ENCODE data around the gene PCDH19. TPM values are rescaled to one million over a fixed set of nuclear protein-coding genes. Genes with fewer than 3 reads are reported as not detected.

Gene PCDH19
- total RNA-seq, 1 donor from 2014 or later: 0.52 TPM

DNA sequence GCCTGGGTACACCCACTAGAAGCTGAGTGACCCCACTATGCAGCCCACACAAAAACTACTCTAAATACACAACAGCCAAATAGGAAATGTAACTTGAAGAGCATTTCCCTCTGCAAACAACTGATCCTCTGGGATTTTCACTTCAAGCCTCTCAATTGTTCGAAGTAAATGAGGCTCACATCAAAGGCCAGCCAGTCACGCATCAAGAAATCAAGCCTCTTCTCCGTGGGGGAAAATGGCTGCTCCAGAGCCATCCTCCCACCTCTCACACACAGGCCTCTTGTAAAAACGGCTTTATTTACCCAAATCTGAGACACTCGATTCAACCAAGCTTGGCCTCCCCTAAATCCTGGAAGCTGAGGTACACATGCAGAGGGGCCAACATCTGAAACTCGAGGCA is 14.3 kb downstream of the PCDH19 start:
- H3K4me3 ChIP-seq (ENCODE audit: low read depth, low read length): no peak overlapping the region
- no peak for DNase-seq (ENCODE audit: low read depth)
- TF ChIP-seq, protein P1, sequence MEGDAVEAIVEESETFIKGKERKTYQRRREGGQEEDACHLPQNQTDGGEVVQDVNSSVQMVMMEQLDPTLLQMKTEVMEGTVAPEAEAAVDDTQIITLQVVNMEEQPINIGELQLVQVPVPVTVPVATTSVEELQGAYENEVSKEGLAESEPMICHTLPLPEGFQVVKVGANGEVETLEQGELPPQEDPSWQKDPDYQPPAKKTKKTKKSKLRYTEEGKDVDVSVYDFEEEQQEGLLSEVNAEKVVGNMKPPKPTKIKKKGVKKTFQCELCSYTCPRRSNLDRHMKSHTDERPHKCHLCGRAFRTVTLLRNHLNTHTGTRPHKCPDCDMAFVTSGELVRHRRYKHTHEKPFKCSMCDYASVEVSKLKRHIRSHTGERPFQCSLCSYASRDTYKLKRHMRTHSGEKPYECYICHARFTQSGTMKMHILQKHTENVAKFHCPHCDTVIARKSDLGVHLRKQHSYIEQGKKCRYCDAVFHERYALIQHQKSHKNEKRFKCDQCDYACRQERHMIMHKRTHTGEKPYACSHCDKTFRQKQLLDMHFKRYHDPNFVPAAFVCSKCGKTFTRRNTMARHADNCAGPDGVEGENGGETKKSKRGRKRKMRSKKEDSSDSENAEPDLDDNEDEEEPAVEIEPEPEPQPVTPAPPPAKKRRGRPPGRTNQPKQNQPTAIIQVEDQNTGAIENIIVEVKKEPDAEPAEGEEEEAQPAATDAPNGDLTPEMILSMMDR (conservative IDR thresholded peaks at IDR 0.05; ENCODE audit: low read depth, low read length): no peak

- no peak overlapping the region for H3K4me3 ChIP-seq (ENCODE audit: low read depth, low read length)
- TF ChIP-seq, protein P1 (conservative IDR thresholded peaks at IDR 0.05; ENCODE audit: low read depth, low read length): no peak
- DNase-seq (ENCODE audit: low read depth): no peak
These were observed 28.5 kb downstream of the PCDH19 start for GRCh38 chrX:100381619-100382018.

- DNase-seq (ENCODE audit: low read depth): no peak
- TF ChIP-seq, protein P1 (conservative IDR thresholded peaks at IDR 0.05; ENCODE audit: low read depth, low read length): peak; percentile 56
- H3K4me3 ChIP-seq (ENCODE audit: low read depth, low read length): no peak overlapping the region
These were observed 30.6 kb downstream of the PCDH19 start for GRCh38 chrX:100379388-100379986.

GRCh38 chrX:100377826-100378225 is 32.2 kb downstream of the PCDH19 start:
- DNase-seq (ENCODE audit: low read depth): no peak
- no peak overlapping the region for H3K4me3 ChIP-seq (ENCODE audit: low read depth, low read length)
- TF ChIP-seq, protein P1 (conservative IDR thresholded peaks at IDR 0.05; ENCODE audit: low read depth, low read length): no peak

GRCh38 chrX:100376576-100376975 is 33.5 kb downstream of the PCDH19 start:
- no peak overlapping the region for H3K4me3 ChIP-seq (ENCODE audit: low read depth, low read length)
- TF ChIP-seq, protein P1 (conservative IDR thresholded peaks at IDR 0.05; ENCODE audit: low read depth, low read length): no peak
- DNase-seq (ENCODE audit: low read depth): no peak

DNA sequence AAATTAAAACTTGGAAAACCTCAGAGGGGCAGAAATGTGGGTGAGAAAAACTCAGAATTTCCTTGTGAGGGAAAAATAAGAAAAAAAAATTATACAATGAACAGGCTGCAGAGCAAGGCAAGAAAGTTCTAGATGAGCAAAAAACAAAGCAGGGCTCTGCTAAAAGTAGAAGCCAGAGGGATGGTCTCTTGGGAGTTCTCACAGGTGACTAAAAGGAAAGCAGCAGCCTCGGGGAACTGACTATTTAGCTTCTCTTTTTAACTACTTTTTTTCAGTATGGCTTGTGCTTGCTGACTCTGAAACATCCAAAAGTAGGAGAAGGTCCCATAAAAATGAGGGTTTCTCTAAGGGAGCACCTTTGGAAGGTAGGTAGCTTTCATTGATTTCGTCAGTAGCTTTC is 36.4 kb downstream of the PCDH19 start:
- no peak overlapping the region for H3K4me3 ChIP-seq (ENCODE audit: low read depth, low read length)
- TF ChIP-seq, protein P1 (conservative IDR thresholded peaks at IDR 0.05; ENCODE audit: low read depth, low read length): no peak
- no peak for DNase-seq (ENCODE audit: low read depth)

DNA sequence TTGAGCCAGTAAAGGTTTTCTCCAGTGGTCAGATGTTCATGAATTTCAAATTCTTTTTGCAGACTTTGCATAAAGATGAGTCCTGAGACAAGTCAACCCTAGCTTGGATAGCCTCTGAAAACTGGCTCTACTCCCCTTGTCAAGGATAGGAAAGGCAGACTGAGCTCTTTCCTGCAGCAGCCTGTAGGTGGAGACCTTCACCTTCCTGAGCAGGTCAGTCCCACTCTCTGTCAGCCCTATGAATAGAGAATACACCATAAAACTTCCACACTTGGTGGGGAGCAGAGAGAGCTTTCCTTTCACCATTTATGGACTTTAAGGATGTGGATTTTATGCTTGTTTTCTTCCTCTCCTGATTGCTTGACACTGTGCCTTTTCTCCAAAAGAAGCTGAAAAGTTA is 41.9 kb downstream of the PCDH19 start:
- no peak overlapping the region for H3K4me3 ChIP-seq (ENCODE audit: low read depth, low read length)
- no peak for DNase-seq (ENCODE audit: low read depth)
- TF ChIP-seq, protein P1 (conservative IDR thresholded peaks at IDR 0.05; ENCODE audit: low read depth, low read length): peak; percentile 55

Data from epithelial cell of proximal tubule (primary cell).